Measurements from ENCODE around the gene PLEKHO2. TPM values are rescaled to one million over a fixed set of nuclear protein-coding genes. Genes with fewer than 3 reads are reported as not detected.
"Not testable (repeated sequence)": the region's sequence is repeated elsewhere in the genome, so short reads cannot be mapped to it uniquely, and the experiment has no call there.

The PLEKHO2 gene, protein sequence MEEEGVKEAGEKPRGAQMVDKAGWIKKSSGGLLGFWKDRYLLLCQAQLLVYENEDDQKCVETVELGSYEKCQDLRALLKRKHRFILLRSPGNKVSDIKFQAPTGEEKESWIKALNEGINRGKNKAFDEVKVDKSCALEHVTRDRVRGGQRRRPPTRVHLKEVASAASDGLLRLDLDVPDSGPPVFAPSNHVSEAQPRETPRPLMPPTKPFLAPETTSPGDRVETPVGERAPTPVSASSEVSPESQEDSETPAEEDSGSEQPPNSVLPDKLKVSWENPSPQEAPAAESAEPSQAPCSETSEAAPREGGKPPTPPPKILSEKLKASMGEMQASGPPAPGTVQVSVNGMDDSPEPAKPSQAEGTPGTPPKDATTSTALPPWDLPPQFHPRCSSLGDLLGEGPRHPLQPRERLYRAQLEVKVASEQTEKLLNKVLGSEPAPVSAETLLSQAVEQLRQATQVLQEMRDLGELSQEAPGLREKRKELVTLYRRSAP
- 10 to 100 TPM; 18.1 to 21.3 (median 18.3) TPM for polyA plus RNA-seq (ENCODE audit: insufficient read length in 3 of 3)
- long read RNA-seq, donor 1, partial matches to known transcripts: 11 of 12 reads
- long read RNA-seq, donor 1, other reads (novel, unspliced or antisense): 0 of 12 reads
- long read RNA-seq, donor 2, transcript PLEKHO2-201 (6 exons, 3,720 nt): major isoform, 5 of 5 reads
- long read RNA-seq, donor 2, partial matches to known transcripts: 0 of 5 reads
- long read RNA-seq, donor 2, other reads (novel, unspliced or antisense): 0 of 5 reads
- long read RNA-seq, donor 3, partial matches to known transcripts: 0 of 4 reads
- long read RNA-seq, donor 3, other reads (novel, unspliced or antisense): 0 of 4 reads
- long read RNA-seq, donor 4, transcript PLEKHO2-201 (6 exons, 3,720 nt): major isoform, 5 of 12 reads
- long read RNA-seq, donor 4, partial matches to known transcripts: 7 of 12 reads
- long read RNA-seq, donor 4, other reads (novel, unspliced or antisense): 0 of 12 reads
- long read RNA-seq, donor 5, partial matches to known transcripts: 0 of 3 reads
- long read RNA-seq, donor 5, other reads (novel, unspliced or antisense): 0 of 3 reads
- long read RNA-seq, donor 6, partial matches to known transcripts: 0 of 2 reads
- long read RNA-seq, donor 6, other reads (novel, unspliced or antisense): 0 of 2 reads
- long read RNA-seq, donor 7, transcript PLEKHO2-201 (6 exons, 3,720 nt): major isoform, 6 of 6 reads
- long read RNA-seq, donor 7, partial matches to known transcripts: 0 of 6 reads
- long read RNA-seq, donor 7, other reads (novel, unspliced or antisense): 0 of 6 reads
- long read RNA-seq, donor 8, partial matches to known transcripts: 0 of 3 reads
- long read RNA-seq, donor 8, other reads (novel, unspliced or antisense): 0 of 3 reads
- long read RNA-seq, donor 9, transcript PLEKHO2-201 (6 exons, 3,720 nt): major isoform, 9 of 14 reads
- long read RNA-seq, donor 9, partial matches to known transcripts: 5 of 14 reads
- long read RNA-seq, donor 9, other reads (novel, unspliced or antisense): 0 of 14 reads
- long read RNA-seq, donor 10, transcript PLEKHO2-201 (6 exons, 3,720 nt): major isoform, 5 of 24 reads
- long read RNA-seq, donor 10, partial matches to known transcripts: 19 of 24 reads
- long read RNA-seq, donor 10, other reads (novel, unspliced or antisense): 0 of 24 reads
- long read RNA-seq, donor 11, partial matches to known transcripts: 0 of 2 reads
- long read RNA-seq, donor 11, other reads (novel, unspliced or antisense): 0 of 2 reads
- long read RNA-seq, donor 12, transcript PLEKHO2-201 (6 exons, 3,720 nt): major isoform, 9 of 24 reads
- long read RNA-seq, donor 12, partial matches to known transcripts: 15 of 24 reads
- long read RNA-seq, donor 12, other reads (novel, unspliced or antisense): 0 of 24 reads
- long read RNA-seq, donor 13, transcript PLEKHO2-201 (6 exons, 3,720 nt): major isoform, 5 of 5 reads
- long read RNA-seq, donor 13, partial matches to known transcripts: 0 of 5 reads
- long read RNA-seq, donor 13, other reads (novel, unspliced or antisense): 0 of 5 reads
- long read RNA-seq, donor 14: 0 reads
- long read RNA-seq, donor 15: 0 reads
- long read RNA-seq, donor 16, transcript PLEKHO2-201 (6 exons, 3,720 nt): major isoform, 5 of 5 reads
- long read RNA-seq, donor 16, partial matches to known transcripts: 0 of 5 reads
- long read RNA-seq, donor 16, other reads (novel, unspliced or antisense): 0 of 5 reads

DNA sequence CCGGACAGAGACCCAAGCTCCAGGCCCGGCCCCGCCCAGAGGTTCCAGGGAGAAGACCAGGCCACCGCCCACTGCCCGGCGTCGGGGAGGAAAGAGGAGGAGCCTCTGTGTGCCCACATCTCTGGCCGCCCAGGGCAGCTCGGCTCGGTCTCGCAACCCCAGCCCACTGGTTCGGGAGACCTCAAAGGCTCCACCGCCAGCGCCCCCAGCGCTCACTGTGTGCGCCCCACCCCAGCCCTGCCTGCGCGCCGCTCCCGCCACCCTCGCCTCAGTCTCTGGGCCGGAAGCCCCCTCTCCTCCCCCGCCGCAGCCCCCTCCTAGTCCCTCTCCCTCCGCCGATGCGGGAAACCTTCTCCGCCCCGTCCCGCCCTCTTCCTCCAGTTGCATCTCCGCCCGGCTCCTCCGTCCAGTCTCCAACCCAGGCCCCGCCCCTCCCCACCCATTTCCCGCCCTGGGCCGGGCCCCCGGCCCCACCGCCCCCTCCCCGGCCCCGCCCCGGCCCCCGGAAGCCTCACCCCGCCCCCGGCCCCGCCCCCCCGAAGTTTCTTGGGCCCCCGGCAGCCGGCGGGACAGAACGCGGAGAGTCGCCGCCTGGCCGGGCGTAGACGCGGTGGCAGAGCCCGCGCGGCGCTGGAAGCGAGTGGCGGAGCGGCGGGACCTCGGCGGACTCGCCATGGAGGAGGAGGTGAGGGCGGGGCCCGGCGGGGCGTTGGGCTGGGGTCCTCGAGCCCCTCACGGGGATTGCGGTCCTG, at the start of gene PLEKHO2:
PLEKHO2 (plus strand) TSS at position 572 of the 752 bp plus-strand sequence; CDS start at position 674, 102 bp downstream.
- peak; percentile 97 for DNase-seq

- DNase-seq: no peak
Measured at GRCh38 chr15:64792282-64792681, 49.4 kb upstream of the PLEKHO2 start.

GRCh38 chr15:64795299-64795698, 46.4 kb upstream of the PLEKHO2 start:
- not testable (repeated sequence) for DNase-seq

DNA sequence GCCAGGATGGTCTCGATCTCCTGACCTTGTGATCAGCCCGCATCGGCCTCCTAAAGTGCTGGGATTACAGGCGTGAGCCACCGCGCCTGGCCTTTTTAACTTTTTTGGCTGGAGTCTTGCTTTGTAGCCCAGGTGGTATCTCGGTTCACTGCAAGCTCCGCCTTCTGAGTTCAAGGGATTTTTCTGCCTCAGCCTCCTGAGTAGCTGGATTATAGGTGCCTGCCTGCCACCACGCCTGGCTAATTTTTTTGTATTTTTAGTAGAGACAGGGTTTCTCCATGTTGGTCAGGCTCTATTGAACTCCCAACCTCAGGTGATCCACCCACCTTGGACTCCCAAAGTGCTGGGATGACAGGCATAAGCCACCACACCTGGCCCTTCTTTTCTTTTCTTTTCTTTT, 45.8 kb upstream of the PLEKHO2 start:
- not testable (repeated sequence) for DNase-seq

- DNase-seq: not testable (repeated sequence)
Measured at GRCh38 chr15:64798905-64799304, 42.8 kb upstream of the PLEKHO2 start.

- no peak for DNase-seq
Measured at GRCh38 chr15:64800476-64800875, 41.2 kb upstream of the PLEKHO2 start.

- no peak for DNase-seq
Measured at GRCh38 chr15:64803526-64803925, 38.2 kb upstream of the PLEKHO2 start.

- DNase-seq: no peak
Measured at GRCh38 chr15:64804619-64805018, 37.1 kb upstream of the PLEKHO2 start.

- DNase-seq: no peak
Measured at GRCh38 chr15:64806509-64806908, 35.2 kb upstream of the PLEKHO2 start.

DNA sequence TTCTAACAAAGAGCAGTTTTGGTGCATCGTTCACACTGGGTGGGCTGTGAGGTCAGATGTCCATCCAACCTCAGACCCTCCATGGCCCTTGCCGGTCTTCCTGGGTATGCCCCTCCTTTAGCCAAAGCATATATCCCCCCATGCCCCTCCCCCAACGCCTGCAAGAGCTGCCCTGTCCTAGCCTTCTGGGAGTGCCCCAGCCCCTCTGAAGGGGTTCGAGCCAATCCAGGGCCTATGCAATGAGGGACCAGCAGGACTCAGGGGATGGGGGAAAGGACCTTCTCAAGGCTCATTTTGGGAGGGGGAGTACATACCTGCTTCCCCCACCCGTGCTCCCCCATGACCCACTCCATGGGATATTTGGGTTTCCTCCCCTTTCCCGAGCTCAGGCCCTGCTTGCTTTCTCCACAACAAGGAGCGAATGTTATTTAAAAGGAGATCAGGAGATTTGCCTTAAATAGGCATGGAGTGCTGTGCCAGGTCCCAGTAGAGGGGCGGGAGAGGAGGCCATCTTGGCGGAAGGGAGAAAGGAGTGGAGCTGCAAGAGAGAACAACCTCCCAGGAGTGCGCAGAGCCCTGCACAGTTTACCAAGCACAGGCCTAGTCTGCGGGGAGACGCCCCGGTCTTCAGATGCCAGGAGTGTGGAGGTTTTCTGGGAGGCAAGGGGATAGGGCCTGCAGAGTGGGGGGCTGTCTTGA, 34.5 kb upstream of the PLEKHO2 start:
- DNase-seq: no peak

DNA sequence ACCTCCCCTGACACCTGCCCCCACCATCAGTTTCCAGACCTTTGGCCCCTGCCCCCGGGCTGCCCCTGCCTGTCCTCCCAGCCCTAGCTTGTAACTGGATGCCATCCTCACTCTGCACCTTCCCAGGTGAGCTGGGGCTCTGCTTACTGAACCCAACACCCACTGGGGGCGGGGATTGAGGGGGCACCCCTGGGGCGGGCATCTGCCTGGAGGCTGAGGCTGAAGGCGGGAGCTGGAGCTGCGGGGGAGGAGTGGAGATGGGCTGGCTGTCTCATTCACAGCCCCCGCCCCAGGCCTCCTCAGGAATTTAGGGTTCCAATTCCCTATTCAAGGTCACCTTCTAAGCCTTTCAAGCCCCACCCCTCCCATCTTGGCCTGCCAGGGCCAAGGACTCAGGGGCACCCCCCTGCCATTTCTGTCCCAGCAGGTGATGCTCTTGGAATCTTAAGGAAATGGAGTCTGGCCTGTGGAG, 33.9 kb upstream of the PLEKHO2 start:
- no peak for DNase-seq

- DNase-seq: no peak
Measured at GRCh38 chr15:64808785-64809453, 32.8 kb upstream of the PLEKHO2 start.

GRCh38 chr15:64809649-64810496, 31.8 kb upstream of the PLEKHO2 start:
- peak; percentile 77 for DNase-seq

DNA sequence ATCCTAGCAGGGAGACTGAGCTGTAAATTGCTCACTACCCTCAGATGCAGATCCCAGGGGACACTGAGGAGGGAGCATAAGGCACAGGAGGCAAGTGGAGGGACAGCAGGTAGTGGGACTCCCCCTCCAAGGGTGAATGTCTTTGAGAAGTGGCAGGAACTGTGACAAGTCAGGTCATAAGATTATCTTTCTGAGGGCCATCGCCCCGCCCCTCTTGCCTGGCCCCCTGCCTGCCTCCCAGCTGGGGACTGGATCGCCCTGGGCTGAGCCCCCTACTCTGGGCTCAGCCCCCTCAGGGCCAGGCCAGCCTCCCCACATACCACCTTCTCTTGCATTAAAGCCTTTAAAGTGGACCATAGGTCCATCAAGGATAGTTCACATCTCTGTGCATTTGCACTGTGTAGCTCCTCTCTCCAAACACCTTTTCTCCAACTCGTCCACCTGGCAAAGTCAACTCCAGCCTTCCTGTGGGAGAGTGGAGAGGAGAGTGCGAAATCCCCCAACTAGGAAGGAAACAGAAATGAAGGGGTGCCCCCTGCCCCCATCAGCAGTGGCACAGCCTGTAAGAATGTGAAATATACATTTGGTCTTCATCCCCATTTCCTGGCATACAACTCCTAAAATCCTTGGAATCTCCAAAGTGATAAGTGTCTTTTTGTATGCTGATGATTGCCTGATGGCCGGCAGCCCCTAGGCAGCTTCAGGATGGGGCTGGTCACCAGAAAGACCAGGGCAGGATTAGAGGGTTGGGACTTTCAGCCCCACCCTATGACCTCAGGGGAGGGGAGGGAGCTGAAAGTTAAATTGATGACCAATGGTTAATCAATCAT, 31.0 kb upstream of the PLEKHO2 start:
- no peak for DNase-seq

GRCh38 chr15:64813075-64813474, 28.6 kb upstream of the PLEKHO2 start:
- peak; percentile 40 for DNase-seq

- DNase-seq: not testable (repeated sequence)
Measured at GRCh38 chr15:64814283-64814682, 27.4 kb upstream of the PLEKHO2 start.
